Cardiac muscle cell (in vitro differentiated cells and primary cell): ENCODE results near the gene FBXL16. TPM values are rescaled to one million over a fixed set of nuclear protein-coding genes. Genes with fewer than 3 reads are reported as not detected.

Experiments
- DNase-seq, 2 donors: peaks; one replicate each; pipeline versions ENCODE4 v3.0.0 to v3.0.0-alpha.2; 2010 to 2017; ENCODE audit warnings: low read depth in 1 of 2, low spot score in 1 of 2
- H3K27ac ChIP-seq: fragments of 200-600 bp; sonication (generic); 2 replicates; pipeline ENCODE4 v1.5.1; 2016
- H3K27me3 ChIP-seq: fragments of 200-600 bp; sonication (generic); 2 replicates; pipeline ENCODE4 v1.6.0; 2016; ENCODE audit warnings: control low read depth
- H3K36me3 ChIP-seq: fragments of 200-600 bp; sonication (generic); 2 replicates; pipeline ENCODE4 v1.5.1; 2016; ENCODE audit warnings: control low read depth
- H3K4me1 ChIP-seq: fragments of 200-600 bp; sonication (generic); 2 replicates; pipeline ENCODE4 v1.8.1; 2017; ENCODE audit warnings: low read depth, mild to moderate bottlenecking, mixed run types
- H3K4me3 ChIP-seq: fragments of 200-600 bp; sonication (generic); 2 replicates; pipeline ENCODE4 v1.5.1; 2016; ENCODE audit warnings: mild to moderate bottlenecking
- H3K9me3 ChIP-seq: fragments of 200-600 bp; sonication (generic); 2 replicates; pipeline ENCODE4 v1.5.1; 2017; ENCODE audit warnings: low read depth, mild to moderate bottlenecking, control low read depth
- CTCF ChIP-seq: IDR thresholded peaks from 2 replicates; pipeline ENCODE4 v1.5.1; 2012; ENCODE audit warnings: low read depth, mild to moderate bottlenecking, low read length
- polyA plus RNA-seq: library from polyadenylated mRNA; unstranded; fragments of >200 nt; fragmentation: Nextera tagmentation; extraction: Ambion mirVana; gene quantifications from 2 replicates; pipeline ENCODE4 v1.2.1, GENCODE V29; 2016
- total RNA-seq: library from RNA; depleted of rRNA; stranded (reverse); fragments of >200 nt; gene quantifications from 2 replicates; pipeline ENCODE4 v1.2.3, GENCODE V29; 2016

The FBXL16 gene
- total and polyA plus RNA-seq, 2 experiments from 2014 or later = 0.12 to 1.4 TPM

GRCh38 chr16:654034-654433 is 51.6 kb downstream of the FBXL16 start:
- H3K27ac ChIP-seq = no peak overlapping the region
- H3K4me1 ChIP-seq = peaks cover 6% of the 10 kb centered on the region
- H3K4me3 ChIP-seq = no peak overlapping the region
- no peaks in the 10 kb centered on the region for H3K36me3 ChIP-seq
- no peak for TF ChIP-seq CTCF
- no peaks in the 10 kb centered on the region for H3K27me3 ChIP-seq
- H3K9me3 ChIP-seq = no peaks in the 10 kb centered on the region
- DNase-seq = no peak

GRCh38 chr16:652454-653305 is 52.9 kb downstream of the FBXL16 start:
- H3K27me3 ChIP-seq = no peaks in the 10 kb centered on the region
- no peaks in the 10 kb centered on the region for H3K36me3 ChIP-seq
- H3K4me3 ChIP-seq = no peak overlapping the region
- H3K4me1 ChIP-seq = peaks cover 12% of the 10 kb centered on the region
- no peak overlapping the region for H3K27ac ChIP-seq
- no peak for DNase-seq
- H3K9me3 ChIP-seq = no peaks in the 10 kb centered on the region
- TF ChIP-seq CTCF = no peak

GRCh38 chr16:651844-652243 is 53.8 kb downstream of the FBXL16 start:
- TF ChIP-seq CTCF = no peak

GRCh38 chr16:649631-650030 is 56.0 kb downstream of the FBXL16 start:
- no peak for DNase-seq
- Histone ChIP-seq H3K36me3 (no peaks in the 10 kb centered on the region), H3K9me3 (no peaks in the 10 kb centered on the region), H3K27ac (no peak overlapping the region), H3K27me3 (no peaks in the 10 kb centered on the region), H3K4me3 (peak overlapping the region; percentile 66), H3K4me1 (peaks cover 12% of the 10 kb centered on the region)
- TF ChIP-seq CTCF = no peak

More at GRCh38 chr16:651844-652243, 53.8 kb downstream of the FBXL16 start:
- Histone ChIP-seq H3K4me3 (no peak overlapping the region), H3K27me3 (no peaks in the 10 kb centered on the region), H3K9me3 (no peaks in the 10 kb centered on the region), H3K27ac (no peak overlapping the region), H3K36me3 (no peaks in the 10 kb centered on the region), H3K4me1 (peaks cover 12% of the 10 kb centered on the region)
- no peak for DNase-seq

DNA sequence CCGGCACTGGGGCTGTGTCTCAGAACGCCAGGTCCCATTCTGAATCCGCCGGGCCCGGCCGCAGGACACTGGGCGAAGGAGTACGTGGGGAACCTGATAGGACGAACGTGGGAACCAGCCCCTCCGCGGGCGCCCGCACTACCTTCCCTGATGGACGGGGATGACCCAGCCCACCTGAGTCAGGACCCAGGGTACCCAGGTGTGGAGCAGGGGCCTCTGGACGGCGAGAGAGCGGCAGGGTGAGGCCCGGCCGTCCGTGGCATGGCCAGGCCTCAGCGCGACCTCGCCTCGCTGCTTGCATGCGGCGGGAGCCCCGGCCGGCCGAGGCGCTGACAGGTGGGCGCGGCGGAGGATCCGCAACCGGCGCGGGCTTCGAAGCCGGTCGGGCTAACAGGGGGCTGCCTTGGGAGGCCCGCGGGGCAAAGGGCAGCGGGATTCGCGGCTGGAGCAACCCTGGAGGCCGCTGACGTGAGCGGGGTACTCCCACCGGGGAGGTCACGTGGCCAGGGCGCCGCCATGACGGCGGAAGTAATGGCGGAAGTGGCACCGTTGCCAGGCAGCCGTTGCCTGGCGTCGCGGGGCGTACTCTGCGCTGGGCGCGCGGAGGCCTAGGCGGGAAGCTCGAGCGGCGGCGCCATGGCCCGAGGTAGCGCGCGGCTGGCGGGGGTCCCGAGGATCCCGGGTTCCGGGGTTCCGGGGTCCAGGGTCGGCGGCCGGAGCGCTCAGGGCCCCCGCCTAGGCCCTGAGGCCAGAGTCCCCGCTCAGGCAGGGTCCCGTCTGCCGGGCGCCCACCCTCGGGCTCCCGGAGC is 56.6 kb downstream of the FBXL16 start, which contains the start of gene WDR90:
WDR90 (plus strand) TSS at position 585 of the 809 bp plus-strand sequence; CDS start at position 637, 52 bp downstream.
- Histone ChIP-seq H3K27me3 (no peaks in the 10 kb centered on the region), H3K36me3 (no peaks in the 10 kb centered on the region), H3K27ac (peak within 1 kb of the TSS; percentile 85), H3K4me3 (peak within 1 kb of the TSS; percentile 66), H3K9me3 (no peaks in the 10 kb centered on the region), H3K4me1 (peaks cover 12% of the 10 kb centered on the region)
- TF ChIP-seq CTCF = no peak
- peak; percentile 95 for DNase-seq
